DMS53 treated with DMSO at 0.1 percent for 48 hours (cell line): Measurements from ENCODE around the gene MMRN1.

Experiments
- DNase-seq: peaks from one replicate; lab custom pipeline; 2025; ENCODE audit not compliant: unreplicated experiment; lab: John Stamatoyannopoulos, UW

The MMRN1 gene

DNA sequence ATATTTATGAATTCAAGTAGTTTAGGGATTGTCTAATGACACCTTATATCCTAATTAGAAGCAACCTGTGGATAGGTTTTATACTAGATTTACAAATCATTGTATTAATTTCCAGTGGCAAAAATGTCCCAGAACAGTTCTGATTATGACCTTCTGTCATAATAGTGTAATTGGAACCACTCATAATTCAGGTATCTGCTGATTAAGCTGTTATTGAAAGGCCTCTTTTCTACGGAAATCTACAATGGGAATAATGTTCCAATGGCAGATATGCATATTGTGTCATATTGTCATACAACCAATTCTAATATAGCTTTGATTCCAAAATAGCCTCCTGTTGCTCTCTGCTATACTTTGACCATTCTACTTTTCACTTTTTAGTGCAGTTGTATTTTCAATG is 19.0 kb downstream of the MMRN1 start:
- no peak for DNase-seq

DNA sequence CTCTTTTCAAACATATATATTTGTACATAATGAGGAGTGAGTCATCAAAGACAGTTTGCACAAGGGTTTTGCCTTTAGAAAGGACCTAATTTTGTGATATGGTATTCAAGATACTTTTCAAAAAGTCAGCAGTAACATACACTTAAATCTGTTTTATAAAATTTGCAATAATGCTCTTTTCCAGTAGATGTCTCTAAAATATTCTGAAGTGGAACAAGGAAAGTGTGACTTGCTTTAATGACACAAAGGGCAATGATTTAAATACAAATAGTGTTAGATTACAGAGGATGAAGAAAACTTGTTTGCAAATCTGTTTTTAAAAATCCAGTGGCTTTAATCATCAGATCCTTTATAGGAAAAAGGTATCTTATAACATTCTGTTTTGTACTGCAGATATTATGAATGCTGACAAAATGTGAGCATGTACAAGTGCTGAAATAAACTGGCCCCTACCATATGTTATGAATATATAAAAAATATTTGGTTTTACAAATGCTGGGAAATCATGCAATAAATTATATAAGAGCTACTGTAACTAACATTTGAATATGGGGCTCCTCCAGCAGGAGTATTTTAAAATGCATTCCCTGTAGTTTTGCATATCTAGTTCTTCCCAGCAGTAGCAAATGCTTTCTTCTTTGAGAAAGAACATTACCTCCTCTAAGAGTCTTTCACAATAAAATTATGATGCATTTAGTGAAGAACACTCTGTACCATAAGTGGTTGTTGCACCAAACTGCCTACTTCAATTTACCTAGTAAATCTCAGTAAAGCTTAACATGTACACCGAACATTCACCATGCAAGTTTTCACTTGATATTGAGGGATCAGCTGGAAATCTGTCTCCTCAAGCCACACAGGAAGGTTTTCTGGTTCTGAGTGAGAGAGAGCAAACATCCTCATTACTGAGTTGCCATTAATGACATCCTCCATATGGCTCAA is 20.2 kb downstream of the MMRN1 start:
- DNase-seq = peak; percentile 7

DNA sequence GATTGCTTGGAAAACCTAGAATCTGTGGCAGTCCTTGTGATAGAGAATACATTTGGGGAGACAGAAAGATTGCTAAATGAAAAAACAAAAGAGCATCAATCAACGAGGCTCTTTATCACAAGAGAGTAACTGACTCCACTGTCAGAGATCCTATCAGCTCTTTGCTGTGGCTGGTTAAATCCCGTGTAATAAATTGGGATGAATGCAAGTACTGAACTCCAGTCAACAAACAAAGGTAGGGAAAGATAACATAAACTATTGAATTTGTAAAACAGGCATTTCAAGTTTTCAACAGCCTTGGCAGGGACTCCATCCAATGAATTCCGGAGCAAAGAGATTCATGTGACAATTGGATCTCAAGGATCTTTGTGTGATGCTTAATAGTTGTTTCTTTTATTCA is 21.3 kb downstream of the MMRN1 start:
- DNase-seq = peak; percentile 28

DNA sequence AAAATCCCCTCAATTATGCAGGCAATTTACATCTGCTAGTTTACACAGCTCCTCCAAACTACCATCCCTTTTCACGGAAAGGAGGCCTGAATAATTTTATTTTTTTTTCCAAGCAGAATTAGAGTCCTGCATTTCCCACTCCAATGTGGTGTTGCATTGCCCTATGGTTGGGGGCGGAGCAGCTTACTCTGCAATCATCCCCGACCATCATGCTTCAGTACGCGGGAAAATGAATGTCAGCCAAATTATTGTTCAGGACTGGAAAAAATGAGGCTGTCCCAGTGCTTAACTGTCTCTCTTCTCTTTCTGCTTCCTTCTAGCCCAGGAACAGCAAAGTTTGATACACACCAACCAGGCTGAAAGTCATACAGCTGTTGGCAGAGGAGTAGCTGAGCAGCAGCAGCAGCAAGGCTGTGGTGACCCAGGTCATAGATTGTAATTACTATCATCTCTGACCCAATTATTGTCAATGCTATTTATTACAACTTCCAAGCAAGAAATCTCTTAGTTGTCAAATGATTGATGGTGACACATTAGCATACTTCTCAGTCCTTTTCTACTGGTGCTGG is 28.3 kb downstream of the MMRN1 start:
- DNase-seq = no peak

DNA sequence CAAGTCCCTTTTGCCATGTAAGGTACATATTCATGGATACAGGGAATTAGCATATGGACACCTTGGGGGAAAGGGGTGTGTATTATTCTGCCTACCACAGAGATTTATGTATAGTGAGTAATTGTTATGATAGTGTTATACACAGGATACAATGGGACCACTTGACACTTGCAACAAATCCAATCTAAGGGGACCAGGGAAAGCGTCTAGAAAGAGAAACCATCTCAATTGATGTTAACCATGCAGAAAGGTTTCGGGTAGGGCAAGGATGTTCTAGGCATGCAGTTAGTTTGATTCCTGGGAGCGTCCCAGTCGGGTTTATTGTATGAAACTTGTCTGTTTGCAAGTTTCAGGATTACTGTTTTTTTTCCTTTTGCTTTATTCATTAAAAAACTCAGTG is 34.2 kb downstream of the MMRN1 start:
- no peak for DNase-seq

DNA sequence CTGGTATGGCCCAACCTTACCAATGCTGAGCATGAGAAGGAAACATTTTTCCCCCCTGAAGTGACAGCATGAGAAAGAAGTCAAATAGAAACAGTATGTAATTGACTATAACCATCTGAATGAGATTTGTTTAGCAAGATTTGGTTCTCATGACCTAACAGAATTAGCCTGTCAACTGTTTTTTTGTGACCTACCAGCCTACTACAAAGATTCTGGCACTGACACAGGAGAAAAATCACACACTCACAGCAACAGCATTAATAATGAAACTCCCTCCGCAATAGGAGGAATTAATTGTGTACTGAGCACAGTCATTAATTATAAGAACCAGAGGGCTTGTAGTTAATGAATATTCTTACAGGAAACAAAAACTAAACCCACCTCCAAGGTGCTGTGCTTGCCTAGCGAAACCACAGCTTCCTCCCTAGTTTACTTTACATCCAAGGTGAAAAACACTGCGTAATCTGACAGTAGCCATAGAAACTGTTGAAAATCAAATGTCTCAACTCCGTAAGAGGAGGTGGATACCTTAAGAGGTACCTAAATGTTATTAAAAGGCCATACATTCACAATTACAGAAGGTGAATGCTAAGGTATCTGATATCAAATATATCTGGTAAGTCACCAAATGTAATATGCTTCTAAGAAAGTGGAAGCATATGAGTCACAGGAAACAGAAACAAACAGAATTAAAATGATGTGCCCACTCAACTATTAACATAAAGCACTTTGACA is 34.9 kb downstream of the MMRN1 start:
- no peak for DNase-seq

- peak; percentile 3 for DNase-seq
These were observed 44.9 kb downstream of the MMRN1 start for GRCh38 chr4:89939546-89939945.

DNA sequence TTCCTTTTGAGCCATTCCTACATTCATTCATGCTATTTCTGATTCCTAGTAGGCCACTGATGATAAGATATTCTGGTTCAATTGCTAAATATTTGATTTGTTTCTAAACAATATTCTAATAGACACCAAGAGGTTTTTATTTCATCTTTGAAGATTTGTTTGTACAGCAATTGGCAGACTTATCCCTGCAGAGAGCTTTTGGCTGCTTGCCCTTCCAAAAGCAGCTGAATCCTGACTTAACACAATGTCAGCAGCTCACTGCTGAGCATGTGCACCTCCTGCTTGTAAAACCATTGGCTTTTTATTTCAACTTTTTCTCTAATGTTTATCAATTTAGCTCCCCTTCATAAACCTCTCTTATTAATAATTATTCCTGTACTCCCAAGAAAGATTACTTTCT is 45.3 kb downstream of the MMRN1 start:
- peak; percentile 32 for DNase-seq

DNA sequence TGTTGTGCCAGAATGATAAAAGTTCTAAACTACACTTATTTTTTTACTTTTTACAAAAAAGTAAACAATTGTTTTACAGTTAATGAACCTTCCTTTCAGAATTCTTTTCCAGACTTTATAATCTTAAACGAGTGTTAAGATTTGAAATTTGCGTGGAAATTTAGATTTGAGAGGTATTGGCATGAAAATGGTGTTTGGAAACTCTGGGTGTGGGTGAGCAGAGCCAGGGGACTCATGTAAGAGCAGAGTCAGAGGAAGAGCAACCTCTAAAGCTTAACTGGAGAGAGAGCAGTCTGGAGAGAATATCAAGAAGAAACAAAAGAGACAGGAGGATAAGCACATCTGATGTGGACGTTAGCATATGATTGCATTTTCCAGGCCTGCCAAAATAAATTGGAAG is 48.2 kb downstream of the MMRN1 start:
- no peak for DNase-seq

GRCh38 chr4:89949782-89950387 is 55.2 kb downstream of the MMRN1 start:
- DNase-seq = no peak

GRCh38 chr4:89952458-89952857 is 57.8 kb downstream of the MMRN1 start:
- no peak for DNase-seq

DNA sequence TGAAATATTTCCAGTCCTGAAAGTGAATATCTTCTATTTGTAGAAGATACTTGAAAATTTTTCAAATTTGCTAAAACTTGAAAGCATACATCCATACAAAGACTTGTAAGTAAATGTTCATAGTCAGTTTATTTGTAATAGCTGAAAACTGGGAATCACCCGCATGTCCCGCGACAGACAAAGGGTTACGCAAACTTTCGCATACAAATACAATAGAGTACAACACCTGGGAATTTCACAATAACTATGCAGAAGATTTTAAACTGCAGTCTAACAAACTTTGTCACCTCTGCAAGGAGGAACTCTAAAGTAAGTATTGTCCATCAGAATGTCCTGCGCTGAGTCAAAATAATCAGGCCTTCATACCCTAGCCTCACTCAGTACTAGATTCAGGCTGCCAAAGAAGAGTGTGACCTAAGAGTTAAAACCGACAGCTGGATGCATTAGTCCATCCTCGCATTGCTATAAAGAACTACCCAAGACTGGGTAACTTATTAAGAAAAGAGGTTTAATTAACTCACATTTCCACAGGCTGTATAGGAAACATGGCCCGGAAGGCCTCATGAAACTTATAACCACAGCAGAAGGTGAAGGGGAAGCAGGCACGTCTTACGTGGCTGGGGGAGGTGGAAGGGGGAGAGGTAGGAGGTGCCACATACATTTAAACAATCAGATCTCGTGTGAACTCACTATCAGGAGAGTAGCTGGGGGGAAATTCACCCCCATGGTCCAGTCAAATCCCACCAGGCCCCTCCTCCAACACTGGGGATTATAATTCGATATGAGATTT is 60.4 kb downstream of the MMRN1 start:
- no peak for DNase-seq

- DNase-seq = no peak
These were observed 62.6 kb downstream of the MMRN1 start for GRCh38 chr4:89957046-89957926.

- DNase-seq = no peak
These were observed 87.2 kb downstream of the MMRN1 start for GRCh38 chr4:89981789-89982334.

GRCh38 chr4:89988268-89988667 is 93.6 kb downstream of the MMRN1 start:
- no peak for DNase-seq

- DNase-seq = no peak
These were observed 98.1 kb downstream of the MMRN1 start for GRCh38 chr4:89992744-89993143.

- DNase-seq = no peak
These were observed 99.7 kb downstream of the MMRN1 start for GRCh38 chr4:89994176-89994873.

DNA sequence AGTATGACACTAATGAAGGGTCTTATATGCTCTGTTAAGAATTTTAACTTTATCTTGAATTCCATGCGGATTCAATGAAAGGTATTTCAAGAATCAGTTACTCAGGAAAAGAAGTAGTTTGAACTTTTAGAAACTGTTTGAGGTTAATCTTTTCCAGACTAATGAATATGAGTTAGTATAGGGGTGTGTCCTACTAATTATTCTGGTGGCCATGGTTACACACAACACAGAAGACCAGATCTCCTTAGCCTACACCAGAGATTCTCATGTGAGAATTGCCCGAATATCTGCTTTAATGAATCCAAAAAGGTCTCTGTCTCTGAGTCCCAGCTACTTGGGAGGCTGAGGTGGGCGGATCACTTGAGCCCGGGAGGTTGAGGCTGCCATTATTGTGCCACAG is 100.4 kb downstream of the MMRN1 start:
- DNase-seq = no peak

GRCh38 chr4:89995814-89996213 is 101.2 kb downstream of the MMRN1 start:
- DNase-seq = no peak
